Kidney glomerular epithelial cell (primary cell): ENCODE results near the gene PRRT2.
"Not testable (repeated sequence)": the region's sequence is repeated elsewhere in the genome, so short reads cannot be mapped to it uniquely, and the experiment has no call there.

Experiments
- DNase-seq: peaks from one replicate; lab custom pipeline; 2025; lab: John Stamatoyannopoulos, UW

PRRT2 gene

DNA sequence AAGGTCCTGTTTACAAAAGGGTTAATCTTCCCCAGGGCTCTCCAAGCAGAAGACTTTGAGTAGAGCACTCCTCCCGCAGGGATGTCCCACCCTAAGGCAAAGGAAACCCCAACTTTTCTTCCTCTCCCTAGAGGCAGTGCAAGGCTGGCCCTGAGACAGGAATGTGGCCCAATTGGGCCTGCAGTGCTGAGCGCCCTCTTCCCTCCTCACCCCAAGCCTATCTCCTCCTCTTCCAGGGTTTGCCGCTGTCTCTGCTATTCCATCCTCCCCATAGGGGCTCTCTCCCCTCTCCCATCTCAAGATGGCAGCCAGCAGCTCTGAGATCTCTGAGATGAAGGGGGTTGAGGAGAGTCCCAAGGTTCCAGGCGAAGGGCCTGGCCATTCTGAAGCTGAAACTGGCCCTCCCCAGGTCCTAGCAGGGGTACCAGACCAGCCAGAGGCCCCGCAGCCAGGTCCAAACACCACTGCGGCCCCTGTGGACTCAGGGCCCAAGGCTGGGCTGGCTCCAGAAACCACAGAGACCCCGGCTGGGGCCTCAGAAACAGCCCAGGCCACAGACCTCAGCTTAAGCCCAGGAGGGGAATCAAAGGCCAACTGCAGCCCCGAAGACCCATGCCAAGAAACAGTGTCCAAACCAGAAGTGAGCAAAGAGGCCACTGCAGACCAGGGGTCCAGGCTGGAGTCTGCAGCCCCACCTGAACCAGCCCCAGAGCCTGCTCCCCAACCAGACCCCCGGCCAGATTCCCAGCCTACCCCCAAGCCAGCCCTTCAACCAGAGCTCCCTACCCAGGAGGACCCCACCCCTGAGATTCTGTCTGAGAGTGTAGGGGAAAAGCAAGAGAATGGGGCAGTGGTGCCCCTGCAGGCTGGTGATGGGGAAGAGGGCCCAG is 1.0 kb downstream of the PRRT2 start:
- DNase-seq: no peak

DNA sequence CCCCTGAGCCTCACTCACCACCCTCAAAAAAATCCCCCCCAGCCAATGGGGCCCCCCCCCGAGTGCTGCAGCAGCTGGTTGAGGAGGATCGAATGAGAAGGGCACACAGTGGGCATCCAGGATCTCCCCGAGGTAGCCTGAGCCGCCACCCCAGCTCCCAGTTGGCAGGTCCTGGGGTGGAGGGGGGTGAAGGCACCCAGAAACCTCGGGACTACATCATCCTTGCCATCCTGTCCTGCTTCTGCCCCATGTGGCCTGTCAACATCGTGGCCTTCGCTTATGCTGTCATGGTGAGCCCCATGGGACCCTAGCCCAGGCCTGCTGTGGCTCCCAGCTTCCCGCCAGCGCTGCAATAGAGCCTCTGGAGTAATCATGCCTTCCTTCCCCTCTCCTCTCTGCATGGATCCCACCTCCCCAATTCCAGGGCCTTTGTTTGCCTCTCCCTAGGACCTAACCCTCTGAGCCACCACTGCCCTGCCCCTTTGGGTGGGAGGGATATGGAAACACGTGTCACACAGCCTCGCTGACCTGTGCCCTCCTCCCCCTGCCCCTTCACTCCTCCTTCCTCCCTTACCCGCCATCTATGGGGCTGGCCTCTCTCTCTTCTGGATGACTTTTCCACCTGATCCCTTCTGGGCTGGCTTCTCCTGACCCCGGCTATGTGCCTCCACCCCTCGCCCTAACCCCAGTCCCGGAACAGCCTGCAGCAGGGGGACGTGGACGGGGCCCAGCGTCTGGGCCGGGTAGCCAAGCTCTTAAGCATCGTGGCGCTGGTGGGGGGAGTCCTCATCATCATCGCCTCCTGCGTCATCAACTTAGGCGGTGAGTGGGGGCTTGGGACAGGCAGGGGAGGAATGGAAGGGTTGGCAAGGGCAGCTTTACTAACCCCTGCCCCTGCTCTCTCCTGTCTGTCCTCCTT is 1.9 kb downstream of the PRRT2 start:
- DNase-seq: no peak

DNA sequence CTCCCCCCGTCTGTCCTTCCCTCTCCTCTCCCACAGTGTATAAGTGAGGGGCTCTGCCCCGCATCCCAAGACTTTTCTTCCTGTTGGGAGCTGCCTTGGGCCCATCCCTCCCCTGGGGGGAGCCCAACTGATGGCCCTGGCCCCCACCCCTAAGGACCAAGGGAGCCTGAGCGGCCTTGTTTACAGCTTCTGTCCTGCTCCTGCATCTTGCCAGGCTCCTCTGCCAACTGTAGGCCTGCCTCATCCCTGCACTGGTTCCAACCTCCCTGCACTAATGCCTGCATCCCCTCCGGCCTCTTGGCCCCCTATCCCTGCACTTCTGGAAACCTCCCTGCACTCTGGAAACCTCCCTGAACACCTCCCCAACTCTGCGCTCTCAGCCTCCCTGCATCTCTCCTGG is 2.6 kb downstream of the PRRT2 start:
- no peak for DNase-seq

DNA sequence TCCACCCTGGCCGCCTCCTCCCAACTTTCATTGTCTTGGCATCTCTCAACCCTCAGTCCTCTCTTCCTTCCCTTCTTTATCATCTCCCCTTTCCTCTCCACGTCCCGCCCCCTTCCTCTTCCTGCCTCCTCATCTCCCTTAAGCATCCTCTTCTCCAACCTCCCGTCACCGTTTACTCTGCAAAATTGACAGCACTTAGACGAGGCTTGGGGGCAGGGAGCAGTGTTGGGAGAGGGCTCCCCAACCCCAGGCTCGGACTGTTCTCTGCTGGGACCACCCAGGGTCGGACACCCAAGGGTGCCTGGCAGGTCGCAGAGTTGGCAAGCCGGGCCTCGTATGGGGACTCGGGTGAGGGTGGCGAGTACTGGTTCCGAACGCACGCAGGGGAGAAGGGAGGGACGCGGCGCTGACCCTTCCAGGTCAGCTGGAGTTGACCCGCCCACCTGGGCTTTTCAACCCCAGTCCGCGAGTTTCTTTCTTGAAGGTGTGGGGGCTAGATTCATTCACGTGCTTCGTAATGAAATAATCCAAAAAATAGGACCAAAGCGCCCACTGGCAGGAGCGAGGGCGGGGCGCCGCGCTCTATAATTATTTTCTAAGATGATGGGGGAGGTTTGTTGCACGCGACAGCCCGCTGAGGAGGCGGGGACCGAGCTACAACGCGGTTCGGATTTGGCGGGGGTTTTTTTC is 3.2 kb downstream of the PRRT2 start:
- DNase-seq: no peak

DNA sequence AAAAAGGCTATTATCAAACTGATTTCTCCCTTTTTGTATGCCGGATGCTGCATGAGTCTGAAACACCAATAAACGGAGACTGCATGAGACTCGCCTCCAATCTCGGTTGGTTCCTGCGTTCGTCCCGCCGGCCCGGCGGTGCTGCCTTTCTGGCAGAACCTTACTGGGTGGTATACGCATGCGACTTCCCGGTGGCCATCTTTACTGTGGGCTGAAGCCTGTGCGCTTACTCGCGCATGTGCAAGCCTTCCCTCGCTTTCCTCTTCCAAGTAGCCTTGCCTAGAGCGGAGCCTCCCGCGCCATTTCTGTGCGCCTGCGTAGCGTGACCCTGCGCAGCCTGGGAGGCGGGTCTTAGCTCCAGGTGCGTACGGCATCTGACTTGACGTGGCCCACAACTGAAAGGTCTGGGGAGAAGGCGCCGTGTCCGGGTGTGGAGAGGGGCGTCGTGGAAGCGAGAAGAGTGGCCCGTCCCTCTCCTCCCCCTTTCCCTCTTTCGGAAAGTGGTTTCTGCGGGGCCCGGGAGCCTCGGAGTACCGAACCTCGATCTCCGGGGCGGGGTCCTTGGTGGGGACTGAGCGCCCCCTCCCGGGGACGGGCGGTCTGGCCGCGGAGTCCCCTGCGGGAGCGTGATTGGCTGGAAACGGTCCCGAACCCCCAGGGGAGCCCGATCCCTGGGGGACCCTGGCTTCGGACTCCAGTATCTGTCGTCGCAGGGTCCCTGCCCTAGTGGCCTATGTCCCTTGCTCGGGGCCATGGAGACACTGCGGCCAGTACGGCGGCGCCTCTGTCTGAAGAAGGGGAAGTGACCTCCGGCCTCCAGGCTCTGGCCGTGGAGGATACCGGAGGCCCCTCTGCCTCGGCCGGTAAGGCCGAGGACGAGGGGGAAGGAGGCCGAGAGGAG is 4.0 kb downstream of the PRRT2 start, which contains the start of gene PAGR1:
PAGR1 (plus strand) TSS at position 360 of the 901 bp plus-strand sequence; CDS start at position 734, 374 bp downstream.
- peak; percentile 99 for DNase-seq

DNA sequence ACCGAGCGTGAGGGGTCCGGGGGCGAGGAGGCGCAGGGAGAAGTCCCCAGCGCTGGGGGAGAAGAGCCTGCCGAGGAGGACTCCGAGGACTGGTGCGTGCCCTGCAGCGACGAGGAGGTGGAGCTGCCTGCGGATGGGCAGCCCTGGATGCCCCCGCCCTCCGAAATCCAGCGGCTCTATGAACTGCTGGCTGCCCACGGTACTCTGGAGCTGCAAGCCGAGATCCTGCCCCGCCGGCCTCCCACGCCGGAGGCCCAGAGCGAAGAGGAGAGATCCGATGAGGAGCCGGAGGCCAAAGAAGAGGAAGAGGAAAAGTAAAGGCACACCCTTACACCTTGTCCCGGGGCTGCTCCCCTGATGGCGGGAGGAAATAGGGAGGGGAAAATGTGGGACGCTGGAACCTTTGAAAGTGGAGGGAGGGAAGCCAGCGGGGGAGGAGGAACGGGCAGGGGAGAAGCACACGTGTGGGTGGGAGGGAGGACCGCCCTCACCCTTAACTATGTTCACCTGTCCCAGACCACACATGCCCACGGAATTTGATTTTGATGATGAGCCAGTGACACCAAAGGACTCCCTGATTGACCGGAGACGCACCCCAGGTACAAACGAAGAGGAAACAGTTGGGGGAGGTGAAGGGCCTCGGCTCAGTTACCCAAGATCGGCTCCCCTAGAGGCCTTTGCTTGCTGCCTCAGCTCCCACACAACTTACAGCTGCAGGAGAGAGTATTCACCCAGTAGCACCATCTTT is 4.9 kb downstream of the PRRT2 start:
- DNase-seq: peak; percentile 61

DNA sequence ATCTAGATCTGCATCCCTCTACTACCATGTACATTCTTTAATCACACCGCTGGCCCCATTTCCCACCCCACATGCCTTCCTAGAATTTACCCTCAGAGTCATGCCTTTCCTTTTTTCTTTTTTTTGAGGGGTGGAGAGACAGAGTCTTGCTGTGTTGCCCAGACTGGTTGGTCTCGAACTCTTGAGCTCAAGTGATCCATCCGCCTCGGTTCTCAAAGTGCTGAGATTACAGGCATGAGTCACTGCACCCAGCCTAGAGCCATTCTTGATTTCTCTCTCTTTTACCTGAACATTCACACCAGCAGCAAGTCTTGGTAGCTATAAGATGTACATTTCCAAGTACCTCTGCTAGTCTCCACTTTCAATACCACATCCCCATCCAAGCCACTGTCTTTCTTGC is 6.1 kb downstream of the PRRT2 start:
- no peak for DNase-seq

DNA sequence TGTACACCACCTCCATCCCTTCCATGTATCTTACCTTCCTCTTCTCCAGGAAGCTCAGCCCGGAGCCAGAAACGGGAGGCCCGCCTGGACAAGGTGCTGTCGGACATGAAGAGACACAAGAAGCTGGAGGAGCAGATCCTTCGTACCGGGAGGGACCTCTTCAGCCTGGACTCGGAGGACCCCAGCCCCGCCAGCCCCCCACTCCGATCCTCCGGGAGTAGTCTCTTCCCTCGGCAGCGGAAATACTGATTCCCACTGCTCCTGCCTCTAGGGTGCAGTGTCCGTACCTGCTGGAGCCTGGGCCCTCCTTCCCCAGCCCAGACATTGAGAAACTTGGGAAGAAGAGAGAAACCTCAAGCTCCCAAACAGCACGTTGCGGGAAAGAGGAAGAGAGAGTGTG is 7.5 kb downstream of the PRRT2 start:
- DNase-seq: no peak

DNA sequence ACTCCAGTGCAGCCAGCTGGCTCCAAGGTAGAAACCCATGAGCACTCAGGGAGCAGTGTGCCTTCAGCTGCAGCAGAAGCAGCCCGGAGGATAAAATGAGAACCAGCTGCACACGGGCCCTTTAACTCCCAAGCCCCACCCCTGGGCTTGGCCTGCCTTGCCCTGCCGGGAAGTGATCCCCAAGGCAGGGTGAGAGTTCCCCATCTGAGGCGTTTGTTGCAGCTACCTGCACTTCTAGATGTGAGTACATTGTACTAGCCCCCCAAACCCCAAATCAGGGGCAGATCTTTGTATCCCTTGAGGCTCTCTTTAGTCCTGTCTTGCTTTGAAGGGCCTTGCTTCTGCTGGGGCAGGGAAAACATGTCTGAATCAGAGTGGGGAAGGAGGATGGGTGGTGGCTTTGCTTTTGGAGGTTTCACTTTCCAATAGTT is 8.3 kb downstream of the PRRT2 start, which contains the start of gene MVP:
MVP (plus strand) TSS at position 192 of the 431 bp plus-strand sequence. CDS start 10,088 bp downstream, outside the sequence.
- peak; percentile 47 for DNase-seq

DNA sequence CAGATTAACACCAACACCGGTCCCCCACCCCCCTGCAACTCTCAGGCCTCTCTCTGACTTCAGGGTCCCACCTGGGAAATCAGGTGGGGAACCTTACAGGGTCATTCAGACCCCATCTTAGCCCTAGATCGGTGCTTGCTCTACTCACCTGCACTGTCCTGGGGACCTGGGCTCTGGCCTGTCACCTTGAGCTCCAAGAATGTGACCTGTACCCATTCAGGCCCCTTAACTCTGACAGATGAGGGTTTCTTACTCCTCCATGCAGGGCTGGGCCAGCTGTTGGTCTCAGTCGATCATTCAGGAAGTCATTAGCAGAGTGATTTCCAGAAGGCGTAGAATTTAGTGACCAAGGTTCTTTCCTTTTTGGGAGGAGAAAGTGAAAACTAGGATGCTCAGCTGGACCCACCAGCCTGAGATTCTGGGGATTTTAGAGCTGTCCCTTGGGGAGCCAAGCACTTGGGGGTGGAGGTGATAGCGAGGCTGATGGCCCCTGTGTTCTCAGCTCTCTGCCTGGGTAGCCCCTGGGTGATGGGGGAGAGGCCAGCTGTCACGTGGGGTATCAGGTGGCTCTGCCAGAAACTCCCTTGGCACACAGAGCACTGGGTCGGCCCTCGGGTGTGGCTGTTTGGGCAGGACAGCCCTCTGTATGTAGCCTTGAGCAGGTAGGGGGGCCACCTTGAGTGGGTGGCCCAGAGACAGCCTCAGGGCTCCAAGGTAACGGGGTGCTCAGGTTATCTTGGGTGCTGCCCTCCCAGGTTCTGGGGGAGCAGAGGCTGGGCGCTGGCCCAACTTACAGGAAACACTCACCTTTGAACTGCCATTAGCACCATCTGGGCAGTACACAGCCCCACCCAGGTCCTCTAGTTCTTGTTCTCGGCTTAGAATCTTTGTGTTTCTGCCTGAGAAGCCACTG is 9.0 kb downstream of the PRRT2 start:
- DNase-seq: no peak

DNA sequence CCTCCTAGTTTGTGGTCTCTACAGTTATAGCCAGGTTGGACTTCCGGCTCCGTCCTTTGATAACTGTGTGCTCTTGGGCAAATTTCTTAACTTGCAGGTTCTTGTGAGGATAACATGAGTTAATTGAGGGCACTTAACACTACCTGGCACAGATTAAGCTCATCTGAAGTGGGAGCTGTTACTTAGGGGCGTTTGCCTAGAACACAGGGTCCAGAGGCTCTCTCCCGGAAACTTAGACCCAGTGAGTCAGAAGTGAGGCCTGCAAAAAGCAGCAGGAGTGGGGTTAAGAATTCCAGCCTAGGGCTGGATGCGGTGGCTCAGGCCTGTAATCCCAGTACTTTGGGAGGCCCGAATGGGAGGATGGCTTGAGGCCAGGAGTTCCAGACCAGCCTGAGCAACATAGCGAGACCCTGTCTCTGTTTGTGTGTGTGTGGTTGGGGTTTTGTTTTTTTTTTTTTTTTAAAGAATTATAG is 9.7 kb downstream of the PRRT2 start:
- DNase-seq: peak; percentile 58

DNA sequence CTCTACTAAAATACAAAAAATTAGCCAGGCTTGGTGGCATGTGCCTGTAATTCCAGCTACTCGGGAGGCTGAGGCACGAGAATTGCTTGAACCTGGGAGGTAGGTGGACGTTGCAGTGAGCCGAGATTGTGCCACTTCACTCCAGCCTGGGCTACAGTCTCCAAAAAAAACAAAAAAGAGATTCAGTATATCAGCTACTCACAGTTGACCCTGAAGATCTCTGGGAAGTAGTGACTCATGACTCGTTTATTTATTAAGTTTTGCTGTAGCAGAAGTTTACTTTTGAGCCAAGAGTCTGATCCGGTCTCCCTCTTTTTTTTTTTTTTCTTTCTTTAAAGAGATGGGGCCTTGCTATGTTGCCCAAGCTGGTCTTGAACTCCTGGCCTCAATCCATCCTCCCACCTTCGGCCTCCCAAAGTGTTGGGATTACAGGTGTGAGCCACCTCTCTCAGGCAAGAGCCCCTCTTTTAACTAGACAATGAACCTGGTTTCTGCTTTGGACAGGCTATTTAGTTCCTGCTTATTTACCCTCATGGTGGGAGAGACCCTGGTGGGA is 12.7 kb downstream of the PRRT2 start:
- peak; percentile 52 for DNase-seq

DNA sequence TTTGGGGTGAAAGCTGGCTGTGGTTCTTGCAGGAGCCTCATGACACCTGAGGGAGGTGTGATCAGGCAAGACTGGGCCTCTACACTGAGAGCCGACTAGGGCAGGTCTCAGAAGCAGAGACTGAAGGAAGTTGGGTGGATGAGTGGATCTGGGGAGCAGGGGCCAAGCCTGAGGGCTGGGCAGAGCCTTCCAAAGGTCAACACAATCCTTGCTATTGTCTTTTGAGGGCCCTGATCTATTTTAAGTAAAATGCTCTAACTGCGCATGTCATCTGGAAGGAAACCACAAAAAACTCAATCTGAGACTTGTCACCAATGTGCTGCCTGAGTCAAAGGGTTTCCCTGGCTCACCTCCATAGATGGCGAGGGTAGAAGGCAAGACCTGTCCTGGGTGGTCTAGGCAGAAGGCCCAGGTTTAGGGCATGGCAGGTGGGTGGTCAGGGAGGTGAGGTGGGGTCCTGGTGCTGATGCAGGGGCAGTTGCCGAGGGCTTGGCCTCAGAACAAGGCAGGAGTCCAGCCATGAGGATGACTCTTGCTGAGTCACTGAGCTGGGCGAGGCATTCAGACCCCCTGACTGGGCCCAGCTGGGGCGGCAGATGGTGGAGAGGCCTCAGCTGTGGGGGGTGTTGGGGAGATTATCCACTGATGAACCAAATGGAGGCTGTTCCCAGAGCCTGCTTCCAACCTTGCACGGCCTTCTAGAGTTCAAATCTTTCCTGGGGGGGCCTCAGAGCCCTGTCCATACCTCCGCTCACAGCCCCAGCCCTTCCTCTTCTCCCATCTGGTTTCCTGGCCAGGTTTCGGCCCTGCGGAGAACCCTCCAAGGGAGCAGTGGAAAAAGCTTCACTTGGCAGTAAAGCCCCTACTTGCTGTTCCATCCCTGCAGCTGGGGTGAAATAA is 13.4 kb downstream of the PRRT2 start:
- no peak for DNase-seq

DNA sequence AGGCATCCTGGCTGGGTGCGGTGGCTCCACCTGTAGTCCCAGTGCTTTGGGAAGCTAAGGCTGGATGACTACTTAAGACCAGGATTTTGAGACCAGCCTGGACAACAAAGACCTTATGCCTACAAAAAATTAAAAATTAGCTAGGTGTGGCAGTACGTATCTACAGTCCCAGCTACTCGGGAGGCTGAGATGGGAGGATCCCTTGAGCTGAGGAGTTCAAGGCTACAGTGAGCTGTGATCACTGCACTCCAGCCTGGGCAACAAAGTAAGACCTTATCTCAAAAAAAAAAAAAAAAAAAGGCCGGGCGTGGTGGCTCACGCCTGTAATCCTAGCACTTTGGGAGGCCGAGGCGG is 14.3 kb downstream of the PRRT2 start:
- no peak for DNase-seq

DNA sequence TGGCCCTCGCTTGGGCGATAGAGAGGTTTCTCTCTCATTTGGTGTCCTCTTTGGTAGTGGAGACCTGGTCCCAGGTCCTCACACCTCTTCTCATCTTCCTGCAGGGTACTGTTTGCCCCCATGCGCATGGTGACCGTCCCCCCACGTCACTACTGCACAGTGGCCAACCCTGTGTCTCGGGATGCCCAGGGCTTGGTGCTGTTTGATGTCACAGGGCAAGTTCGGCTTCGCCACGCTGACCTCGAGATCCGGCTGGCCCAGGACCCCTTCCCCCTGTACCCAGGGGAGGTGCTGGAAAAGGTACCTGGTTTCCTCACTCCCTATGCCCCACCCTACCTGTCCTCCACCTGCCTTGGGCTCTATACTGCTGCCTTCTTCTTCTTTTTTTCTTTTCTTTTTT is 18.8 kb downstream of the PRRT2 start:
- no peak for DNase-seq

DNA sequence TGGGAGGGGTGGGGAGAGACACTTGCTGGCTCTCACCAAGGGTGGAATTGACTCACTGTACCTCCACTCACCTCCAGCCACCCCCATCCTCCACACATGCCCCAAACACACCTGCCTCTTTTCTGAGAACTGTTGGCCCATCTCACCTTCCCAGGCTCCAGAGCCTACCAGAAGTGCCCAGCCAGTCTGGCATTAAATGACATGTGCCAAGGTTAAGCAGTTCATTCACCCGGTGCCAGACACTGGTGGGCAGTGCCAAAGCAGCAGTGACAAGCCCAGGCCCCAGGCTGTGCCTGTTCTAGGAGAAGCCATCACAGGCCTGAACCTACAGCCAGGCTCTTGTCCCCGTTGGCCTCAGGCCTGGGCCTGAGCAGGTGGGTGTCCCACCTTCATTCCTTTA is 19.5 kb downstream of the PRRT2 start:
- no peak for DNase-seq

DNA sequence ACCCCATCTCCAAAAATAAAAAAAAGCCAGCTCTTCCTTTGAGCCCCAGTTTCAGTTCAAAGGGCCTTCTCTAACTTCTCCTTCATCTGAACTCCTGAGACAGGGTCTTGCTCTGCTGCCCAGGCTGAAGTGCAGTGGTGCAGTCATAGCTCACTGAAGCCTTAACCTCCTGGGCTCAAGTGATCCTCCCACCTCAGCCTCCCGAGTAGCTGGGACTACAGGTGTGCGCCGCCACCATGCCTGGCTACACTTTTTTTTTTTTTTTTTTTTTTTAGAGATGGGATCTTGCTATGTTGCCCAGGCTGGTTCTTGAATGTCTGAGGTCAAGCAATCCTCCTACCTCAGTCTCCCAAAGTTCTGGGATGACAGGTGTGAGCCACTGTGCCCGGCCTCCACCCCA is 21.2 kb downstream of the PRRT2 start:
- not testable (repeated sequence) for DNase-seq

DNA sequence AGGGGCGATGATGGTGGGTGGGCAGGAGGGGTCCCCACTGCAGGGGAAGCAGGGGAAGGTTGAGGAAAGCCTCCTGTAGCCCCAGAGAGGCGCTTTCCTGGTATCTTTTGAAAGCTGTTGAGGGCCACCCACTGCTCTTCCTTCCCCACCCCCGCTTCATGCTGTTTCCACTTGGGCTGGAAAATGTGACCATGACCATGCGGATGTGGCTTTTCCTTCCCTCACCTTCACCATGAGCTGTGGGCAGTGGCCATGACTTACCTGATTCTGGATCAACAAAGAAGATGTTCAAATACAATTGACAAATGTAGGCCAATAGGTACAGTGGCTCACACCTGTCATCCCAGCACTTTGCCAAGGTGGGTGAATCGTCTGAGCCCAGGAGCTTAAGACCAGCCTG is 22.1 kb downstream of the PRRT2 start:
- no peak for DNase-seq
